Suprapubic skin (tissue), 3 donors: ENCODE data around the gene BOK.

ENCODE experiments used
- EP300 ChIP-seq: sonication (generic); formaldehyde crosslinking; IDR thresholded peaks from one replicate; pipeline ENCODE4 v1.6.1; 2017; ENCODE audit warnings: antibody characterized with exemption
- POLR2A ChIP-seq, 2 donors: fragments of 450-650 bp; IDR thresholded peaks; one replicate each; pipeline ENCODE4 v1.6.1; 2017; ENCODE audit warnings: antibody characterized with exemption in 2 of 2, mild to moderate bottlenecking in 2 of 2, moderate library complexity in 2 of 2
- TF ChIP-seq, protein P1 (sequence below), 2 donors: fragments of 200-600 bp in 1 of 2; fragments of 450-650 bp in 1 of 2; sonication (generic) in 1 of 2; IDR thresholded peaks; one replicate each; pipeline ENCODE4 v1.5.1; 2016 to 2019; ENCODE audit warnings: antibody characterized with exemption in 2 of 2, mild to moderate bottlenecking in 1 of 2, moderate library complexity in 1 of 2

GRCh38 chr2:241573741-241574140, 15.2 kb downstream of the BOK start:
- TF ChIP-seq, protein P1, sequence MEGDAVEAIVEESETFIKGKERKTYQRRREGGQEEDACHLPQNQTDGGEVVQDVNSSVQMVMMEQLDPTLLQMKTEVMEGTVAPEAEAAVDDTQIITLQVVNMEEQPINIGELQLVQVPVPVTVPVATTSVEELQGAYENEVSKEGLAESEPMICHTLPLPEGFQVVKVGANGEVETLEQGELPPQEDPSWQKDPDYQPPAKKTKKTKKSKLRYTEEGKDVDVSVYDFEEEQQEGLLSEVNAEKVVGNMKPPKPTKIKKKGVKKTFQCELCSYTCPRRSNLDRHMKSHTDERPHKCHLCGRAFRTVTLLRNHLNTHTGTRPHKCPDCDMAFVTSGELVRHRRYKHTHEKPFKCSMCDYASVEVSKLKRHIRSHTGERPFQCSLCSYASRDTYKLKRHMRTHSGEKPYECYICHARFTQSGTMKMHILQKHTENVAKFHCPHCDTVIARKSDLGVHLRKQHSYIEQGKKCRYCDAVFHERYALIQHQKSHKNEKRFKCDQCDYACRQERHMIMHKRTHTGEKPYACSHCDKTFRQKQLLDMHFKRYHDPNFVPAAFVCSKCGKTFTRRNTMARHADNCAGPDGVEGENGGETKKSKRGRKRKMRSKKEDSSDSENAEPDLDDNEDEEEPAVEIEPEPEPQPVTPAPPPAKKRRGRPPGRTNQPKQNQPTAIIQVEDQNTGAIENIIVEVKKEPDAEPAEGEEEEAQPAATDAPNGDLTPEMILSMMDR (IDR thresholded peaks at IDR 0.05) = no peak
- no peak for TF ChIP-seq EP300
- no peak for TF ChIP-seq POLR2A (IDR thresholded peaks at IDR 0.05)
